HG03066 (cell line): ENCODE measurements around the gene POLD2.

ENCODE experiments used
- ATAC-seq: cut with Tn5 transposase; IDR thresholded peaks from one replicate; pipeline ENCODE4 v1.9.1; 2021; ENCODE audit warnings: low read depth; ENCODE audit not compliant: unreplicated experiment

Gene POLD2

DNA sequence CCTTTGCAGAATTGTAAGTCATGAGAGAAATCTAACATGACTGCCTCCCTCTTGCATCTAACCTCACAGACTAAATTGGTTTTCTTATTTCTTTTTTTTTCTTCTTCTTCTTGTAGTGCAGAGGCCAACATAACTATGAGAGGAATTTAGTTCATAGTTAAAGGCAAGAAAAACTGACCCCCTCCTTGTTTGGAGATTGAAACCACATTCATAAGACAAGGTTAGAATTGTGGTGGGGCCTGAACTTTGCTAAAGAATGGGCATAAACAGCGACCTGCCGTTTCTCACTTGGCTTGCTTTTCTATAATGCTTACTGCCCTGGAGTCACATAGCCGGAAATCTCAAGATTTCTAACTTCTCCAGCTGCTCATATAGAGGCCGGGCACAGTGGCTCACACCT, 38.6 kb downstream of the POLD2 start:
- no peak for ATAC-seq

DNA sequence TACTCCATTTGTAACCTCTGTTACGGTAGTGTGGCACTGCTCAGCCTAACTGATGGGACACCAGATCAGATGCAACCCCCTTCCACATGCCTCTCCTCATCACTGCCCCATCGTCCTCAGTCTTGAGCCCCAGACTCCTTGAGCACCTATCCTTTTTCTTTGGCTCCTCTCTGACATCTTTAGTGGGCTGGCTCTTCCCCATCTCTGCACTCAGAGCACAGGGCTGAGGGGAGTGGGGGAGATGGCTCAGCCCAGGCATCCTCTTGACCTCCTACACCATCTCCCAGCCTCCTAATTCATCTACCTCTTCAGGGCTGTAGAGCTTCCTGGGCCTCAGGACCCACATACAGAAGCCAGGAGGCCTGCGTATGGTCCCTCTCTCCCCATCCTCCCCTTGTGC, 39.6 kb downstream of the POLD2 start:
- no peak for ATAC-seq

DNA sequence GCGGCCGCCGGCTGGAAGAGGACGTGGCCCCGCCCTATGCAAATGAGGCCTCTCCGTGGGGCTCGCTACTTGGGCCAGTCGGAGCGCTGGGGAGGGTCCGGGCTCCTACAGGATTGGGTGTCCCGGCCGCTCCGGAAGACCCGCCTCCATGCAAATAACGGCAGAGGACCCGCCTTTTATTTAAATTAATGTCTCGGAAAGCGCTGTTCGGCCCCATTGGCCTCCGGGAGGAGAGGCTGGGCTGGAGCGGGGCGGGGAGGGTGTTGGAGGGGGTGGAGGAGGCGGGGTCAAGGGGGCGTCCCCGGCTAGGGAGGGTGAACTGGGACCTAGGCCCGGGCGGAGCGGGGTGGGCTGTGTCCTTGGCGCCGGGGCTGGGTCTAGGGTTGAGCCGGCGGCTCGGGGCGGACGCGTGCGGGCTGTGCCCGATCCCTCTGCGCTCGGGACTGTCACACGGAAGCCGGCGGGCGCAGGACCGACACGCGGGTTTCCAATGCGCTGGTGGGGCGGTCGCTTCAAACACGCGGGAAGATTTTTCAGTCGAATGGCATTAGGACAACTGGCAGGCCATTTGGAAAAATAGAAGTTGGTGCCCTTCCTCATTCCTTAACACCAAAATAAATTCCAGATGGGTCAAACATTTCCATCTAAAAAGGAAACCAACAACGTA, 40.7 kb downstream of the POLD2 start:
- ATAC-seq = peak; percentile 93

GRCh38 chr7:44081266-44081748, 42.0 kb downstream of the POLD2 start:
- no peak for ATAC-seq

DNA sequence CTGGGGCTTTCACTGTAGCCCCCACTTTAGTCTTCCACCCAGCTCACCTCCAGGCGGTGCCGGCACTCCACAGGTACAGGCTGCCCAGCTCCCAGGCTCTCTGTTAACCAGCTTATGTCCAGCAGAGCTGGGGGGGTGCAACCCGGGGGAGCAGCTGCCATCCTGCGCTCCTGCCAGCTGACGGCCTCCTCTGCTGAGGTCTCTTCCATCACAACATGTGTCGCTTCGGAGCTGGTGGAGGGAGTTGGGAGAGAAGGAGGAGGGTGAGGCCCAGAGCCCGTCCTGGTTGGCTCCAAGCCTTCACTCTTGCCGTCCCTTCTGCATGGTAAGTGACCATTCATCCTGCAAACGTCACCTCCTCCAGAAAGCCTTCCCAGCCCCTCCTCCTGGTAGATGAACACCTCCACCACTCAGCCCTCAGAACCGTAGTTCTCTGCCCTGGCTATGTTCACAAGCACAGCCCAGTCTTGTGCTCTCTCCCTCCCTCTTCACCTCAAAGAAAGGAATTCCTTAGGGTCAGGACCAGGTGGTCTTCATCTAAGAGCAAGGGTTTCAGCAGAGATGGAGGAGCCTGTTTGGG, 42.6 kb downstream of the POLD2 start:
- no peak for ATAC-seq

DNA sequence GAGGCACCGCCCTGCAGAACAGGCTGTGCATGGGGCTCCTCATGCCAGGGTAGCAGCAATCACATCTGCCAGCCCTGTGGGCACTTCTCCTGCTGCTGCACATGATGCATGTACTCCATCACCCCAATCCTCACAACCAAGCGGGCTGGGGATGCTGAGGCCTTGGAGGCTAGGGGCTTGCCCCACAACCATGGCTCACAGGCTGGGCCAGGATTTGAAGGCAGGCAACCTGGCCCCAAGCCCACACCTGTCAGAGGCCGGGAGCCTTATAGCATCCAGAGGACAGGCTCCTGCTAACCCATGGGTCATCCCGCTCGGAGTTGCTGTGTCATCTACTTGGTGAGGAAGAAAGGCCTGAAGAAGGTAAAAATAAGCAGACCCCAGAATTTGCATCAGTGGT, 43.2 kb downstream of the POLD2 start:
- no peak for ATAC-seq

- ATAC-seq = no peak
Observed at GRCh38 chr7:44079331-44080021, 43.9 kb downstream of the POLD2 start.

DNA sequence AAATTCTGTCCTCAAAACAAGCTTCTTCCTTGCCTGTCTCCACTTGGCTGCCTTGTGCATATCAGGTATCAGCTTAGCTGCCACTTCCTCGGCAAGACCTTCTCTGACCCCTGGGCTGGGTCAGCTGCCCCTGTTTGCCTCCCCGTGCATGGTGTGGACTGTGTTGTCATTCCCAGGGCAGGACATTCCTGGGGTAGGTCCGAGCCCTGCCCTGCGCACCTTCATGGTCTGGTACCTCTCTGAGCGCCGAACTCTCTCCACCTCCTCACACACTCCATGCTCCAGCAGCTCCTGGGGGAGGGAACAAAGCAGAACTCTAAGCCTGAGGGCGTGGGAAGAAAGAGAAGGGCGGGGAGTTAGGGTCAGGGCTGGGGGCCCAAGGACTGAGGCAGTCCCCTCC, 44.8 kb downstream of the POLD2 start:
- no peak for ATAC-seq

DNA sequence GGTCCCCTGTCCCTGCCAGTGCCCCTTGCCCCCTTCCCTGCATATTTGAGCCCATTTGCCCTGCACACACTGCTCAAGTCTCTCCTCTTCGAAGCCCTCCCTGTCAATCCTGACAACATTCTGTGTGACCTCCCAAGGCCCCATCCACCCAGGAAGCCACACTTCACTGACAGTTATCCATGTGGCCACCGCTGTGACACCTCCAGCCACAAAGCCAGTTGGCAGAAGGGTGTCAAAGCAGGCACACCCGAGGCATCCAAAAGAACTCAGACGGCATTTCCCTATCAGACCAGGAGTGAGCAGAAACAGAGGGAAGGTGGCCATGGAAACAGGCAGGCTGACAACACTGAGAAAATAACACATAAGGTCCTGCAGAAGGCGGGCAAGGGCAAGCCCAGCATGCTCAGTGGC, 45.7 kb downstream of the POLD2 start:
- ATAC-seq = no peak

GRCh38 chr7:44077061-44077460, 46.3 kb downstream of the POLD2 start:
- no peak for ATAC-seq

- ATAC-seq = no peak
Observed at GRCh38 chr7:44076101-44076895, 47.0 kb downstream of the POLD2 start.

DNA sequence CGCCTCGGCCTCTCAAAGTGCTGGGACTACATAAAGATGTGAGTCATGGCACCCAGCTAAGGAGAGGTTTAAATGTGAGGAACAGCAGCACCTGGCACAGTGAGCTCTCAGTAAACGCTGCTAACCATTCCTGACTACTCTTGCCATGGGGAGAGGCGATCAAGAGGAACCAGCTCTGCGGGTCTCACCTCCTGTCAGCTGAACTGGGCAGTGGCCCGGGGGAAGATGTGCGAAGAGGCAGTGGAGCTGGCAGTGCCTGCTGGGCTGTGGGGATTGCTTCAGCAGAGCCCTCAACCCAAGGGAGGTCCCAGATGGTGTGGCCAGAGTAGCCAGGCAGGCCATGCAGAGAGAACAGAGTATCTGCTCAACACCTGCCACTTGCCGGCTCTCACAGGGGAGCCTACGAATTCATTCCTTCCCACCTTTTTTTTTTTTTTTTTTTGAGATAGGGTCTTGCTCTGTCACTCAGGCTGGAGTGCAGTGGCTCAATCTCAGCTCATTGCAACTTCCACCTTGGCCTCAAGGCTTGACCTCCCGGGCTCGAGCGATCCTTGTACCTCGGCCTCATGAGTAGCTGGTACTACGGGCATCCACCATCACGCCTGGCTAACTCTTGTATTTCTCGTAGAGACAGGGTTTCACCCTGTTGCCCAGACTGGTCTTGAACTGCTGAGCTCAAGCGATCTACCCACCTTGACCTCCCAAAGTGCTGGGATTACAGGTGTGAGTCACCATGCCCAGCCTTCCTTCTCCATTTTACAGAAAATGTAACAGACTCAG, 47.9 kb downstream of the POLD2 start:
- ATAC-seq = no peak

GRCh38 chr7:44074349-44074695, 49.0 kb downstream of the POLD2 start:
- no peak for ATAC-seq

DNA sequence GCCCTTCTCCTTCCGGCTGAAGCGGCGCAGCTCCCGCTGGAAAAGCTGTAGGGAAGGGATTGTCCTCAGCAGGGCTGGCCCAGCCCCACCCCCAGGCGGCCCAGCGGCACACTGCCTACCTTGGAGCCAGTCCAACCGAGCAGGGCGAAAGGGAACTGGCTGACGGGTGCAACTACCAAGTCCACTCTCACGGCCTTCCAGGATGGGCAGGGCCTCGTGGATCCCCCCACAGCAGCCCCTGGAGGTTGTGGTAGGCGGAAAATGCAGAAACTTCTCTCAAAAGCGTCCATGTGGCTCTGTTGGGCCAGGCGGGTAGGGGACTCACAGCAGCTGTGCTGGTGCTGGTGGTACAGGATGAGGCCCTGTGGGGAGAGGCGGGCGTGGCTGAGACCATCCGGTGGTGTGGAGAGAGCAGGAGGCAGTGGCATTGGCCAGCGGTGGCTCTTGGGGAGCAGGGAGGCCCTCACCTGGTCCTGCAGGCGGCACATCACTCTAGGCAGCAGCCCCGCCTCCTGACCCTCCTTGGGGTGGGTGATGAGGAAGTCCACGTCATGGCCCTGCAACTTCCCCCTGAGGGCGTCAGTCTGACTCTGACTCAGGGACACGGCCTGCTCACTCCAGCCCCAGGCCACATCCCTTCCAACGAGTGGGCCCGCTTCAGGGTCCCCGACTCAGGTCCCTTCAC, 49.5 kb downstream of the POLD2 start:
- ATAC-seq = no peak

- no peak for ATAC-seq
Observed at GRCh38 chr7:44072364-44073231, 50.8 kb downstream of the POLD2 start.

DNA sequence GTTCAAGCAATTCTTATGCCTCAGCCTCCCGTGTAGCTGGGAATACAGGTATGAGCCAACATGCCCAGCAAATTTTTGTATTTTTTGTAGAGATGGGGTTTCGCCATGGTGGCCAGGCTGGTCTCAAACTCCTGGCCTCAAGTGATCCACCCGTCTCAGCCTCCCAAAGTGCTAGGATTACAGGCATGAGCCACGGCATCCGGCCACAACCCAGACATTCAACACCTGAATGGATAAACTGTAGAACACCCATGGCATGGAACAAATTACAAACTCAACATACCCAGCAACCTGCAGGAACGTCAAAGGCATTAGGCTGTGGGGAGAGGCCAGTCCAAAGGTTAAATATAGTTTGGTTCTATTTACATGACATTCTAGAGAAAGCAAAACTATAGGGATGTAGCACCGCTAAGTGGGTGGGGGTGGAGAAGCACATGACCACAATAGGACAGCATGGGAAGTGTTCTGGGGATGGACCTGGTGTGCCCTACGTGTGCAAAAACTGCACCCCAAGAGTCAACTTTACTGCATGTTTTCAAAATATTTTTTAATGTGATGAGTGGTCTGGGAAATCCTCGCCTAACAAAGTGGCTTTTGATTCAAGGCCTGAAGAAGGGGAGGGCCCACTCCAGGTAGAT, 51.5 kb downstream of the POLD2 start:
- no peak for ATAC-seq

- ATAC-seq = no peak
Observed at GRCh38 chr7:44068054-44068453, 55.3 kb downstream of the POLD2 start.
